HEK293T (cell line): ENCODE results near the gene CPM.

Experiments
- BHLHE40 ChIP-seq: fragments of 450-650 bp; IDR thresholded peaks from 2 replicates; pipeline ENCODE4 v1.6.1; 2016; ENCODE audit warnings: mild to moderate bottlenecking, moderate library complexity, borderline replicate concordance
- FOXA1 ChIP-seq: fragments of 450-650 bp; IDR thresholded peaks from 2 replicates; pipeline ENCODE4 v1.6.1; 2016; ENCODE audit warnings: mild to moderate bottlenecking
- FOXM1 ChIP-seq: fragments of 450-650 bp; IDR thresholded peaks from 2 replicates; pipeline ENCODE4 v1.6.1; 2017; ENCODE audit warnings: mild to moderate bottlenecking, borderline replicate concordance
- SP1 ChIP-seq: fragments of 450-650 bp; IDR thresholded peaks from 2 replicates; pipeline ENCODE4 v1.6.1; 2017
- SUZ12 ChIP-seq: fragments of 450-650 bp; IDR thresholded peaks from 2 replicates; pipeline ENCODE4 v1.6.1; 2016; ENCODE audit warnings: mild to moderate bottlenecking

GRCh38 chr12:68870011-68870410 is 63.0 kb downstream of the CPM start:
- no peak for TF ChIP-seq FOXA1
- no peak for TF ChIP-seq SP1
- no peak for TF ChIP-seq BHLHE40
- TF ChIP-seq SUZ12: no peak
- TF ChIP-seq FOXM1: no peak
